ENCODE measurements around the gene FBXO8. TPM values are rescaled to one million over a fixed set of nuclear protein-coding genes. Genes with fewer than 3 reads are reported as not detected.

Gene FBXO8
- total RNA-seq, 1 experiment from 2014 or later, result 8.9 TPM

DNA sequence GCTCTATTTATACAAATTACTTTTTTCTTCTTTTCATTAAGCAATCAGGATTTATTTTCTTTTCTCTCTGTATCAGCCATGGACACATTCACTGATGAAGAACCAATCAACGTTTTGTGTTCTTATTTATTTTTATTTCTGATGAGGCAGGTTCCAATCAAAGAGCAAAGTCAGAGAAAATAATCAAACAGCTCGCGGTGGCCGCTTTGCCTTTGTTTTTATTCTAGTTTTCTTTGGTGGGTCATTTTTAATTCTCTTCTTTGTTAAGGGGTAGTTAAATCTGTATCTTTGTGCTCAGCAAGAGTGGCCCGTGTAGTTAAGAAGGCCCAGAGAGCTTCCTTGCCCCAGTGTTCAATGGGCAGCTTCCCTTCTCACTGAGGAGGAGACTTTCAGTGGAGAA, 71.4 kb downstream of the FBXO8 start:
- no peak overlapping the region for H3K18ac ChIP-seq (ENCODE audit: insufficient read length, low read depth, low read length)
- TF ChIP-seq, protein P1, sequence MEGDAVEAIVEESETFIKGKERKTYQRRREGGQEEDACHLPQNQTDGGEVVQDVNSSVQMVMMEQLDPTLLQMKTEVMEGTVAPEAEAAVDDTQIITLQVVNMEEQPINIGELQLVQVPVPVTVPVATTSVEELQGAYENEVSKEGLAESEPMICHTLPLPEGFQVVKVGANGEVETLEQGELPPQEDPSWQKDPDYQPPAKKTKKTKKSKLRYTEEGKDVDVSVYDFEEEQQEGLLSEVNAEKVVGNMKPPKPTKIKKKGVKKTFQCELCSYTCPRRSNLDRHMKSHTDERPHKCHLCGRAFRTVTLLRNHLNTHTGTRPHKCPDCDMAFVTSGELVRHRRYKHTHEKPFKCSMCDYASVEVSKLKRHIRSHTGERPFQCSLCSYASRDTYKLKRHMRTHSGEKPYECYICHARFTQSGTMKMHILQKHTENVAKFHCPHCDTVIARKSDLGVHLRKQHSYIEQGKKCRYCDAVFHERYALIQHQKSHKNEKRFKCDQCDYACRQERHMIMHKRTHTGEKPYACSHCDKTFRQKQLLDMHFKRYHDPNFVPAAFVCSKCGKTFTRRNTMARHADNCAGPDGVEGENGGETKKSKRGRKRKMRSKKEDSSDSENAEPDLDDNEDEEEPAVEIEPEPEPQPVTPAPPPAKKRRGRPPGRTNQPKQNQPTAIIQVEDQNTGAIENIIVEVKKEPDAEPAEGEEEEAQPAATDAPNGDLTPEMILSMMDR (conservative IDR thresholded peaks at IDR 0.05), result no peak
- H3K9me3 ChIP-seq (ENCODE audit: control insufficient read depth, low read depth, low read length), result no peaks in the 10 kb centered on the region
- no peak overlapping the region for H2BK5ac ChIP-seq (ENCODE audit: insufficient read length, low read length)
- Mint-ChIP-seq H3K27me3 (ENCODE audit: low read depth) (peaks cover 90% of the 10 kb centered on the region), H3K36me3 (ENCODE audit: insufficient read depth in 1 of 3, low read depth in 3 of 3) (no peaks in the 10 kb centered on the region), H3K4me3 (peak overlapping the region; percentile 3 to 51; a peak in 2 of 5 replicates), H3K27ac (no peak overlapping the region), H3K4me1 (peaks cover 40 to 42% of the 10 kb centered on the region in 2 experiments), H3K9me3 (peaks cover 3 to 4% of the 10 kb centered on the region in 2 experiments; a peak in 2 of 5 replicates)
- H2BK20ac ChIP-seq (ENCODE audit: low read depth, low read length, poor library complexity, severe bottlenecking), result no peak overlapping the region
- DNase-seq, result no peak
- H4K8ac ChIP-seq (replicated peaks; ENCODE audit: insufficient read length, low read depth, low read length), result no peak overlapping the region
- no peak overlapping the region for H2BK12ac ChIP-seq (ENCODE audit: insufficient read length, low read depth, low read length)
- H2BK120ac ChIP-seq (ENCODE audit: low read depth, low read length, poor library complexity, severe bottlenecking), result no peak overlapping the region
- H2AK5ac ChIP-seq (ENCODE audit: insufficient read length, low read length), result no peak overlapping the region
- H3K4ac ChIP-seq (ENCODE audit: low read depth, low read length), result no peak overlapping the region
- H3K27ac ChIP-seq (ENCODE audit: insufficient read length, low read depth, low read length), result no peak overlapping the region
- no peak overlapping the region for H4K5ac ChIP-seq (ENCODE audit: insufficient read length, low read depth, low read length)
- H3K14ac ChIP-seq (ENCODE audit: insufficient read depth, low read length), result no peak overlapping the region
- no peak overlapping the region for H4K91ac ChIP-seq (ENCODE audit: insufficient read length, low read depth, low read length)
- H3K4me1 ChIP-seq (ENCODE audit: insufficient read depth, low read length), result peaks cover 2% of the 10 kb centered on the region; the same call in 1 of the 2 replicates
- H3T11ph ChIP-seq (ENCODE audit: low read length), result no peak overlapping the region
- no CpG with 5 or more reads among the region's 5 CpGs for WGBS (ENCODE audit: extremely low coverage, insufficient read length, low lambda C conversion rate)
- no peak overlapping the region for H3K56ac ChIP-seq (ENCODE audit: insufficient read length, low read depth, low read length)
- H3K23ac ChIP-seq (ENCODE audit: insufficient read length, low read depth, low read length), result no peak overlapping the region
- H2AFZ ChIP-seq (ENCODE audit: low read length), result no peak overlapping the region
- H3K9ac ChIP-seq (ENCODE audit: extremely low read depth, insufficient read length, low read length), result no peak overlapping the region
- H2BK15ac ChIP-seq (ENCODE audit: low read depth, low read length), result no peak overlapping the region
- H4K20me1 ChIP-seq (ENCODE audit: control insufficient read depth, insufficient read depth, insufficient read length), result peaks cover under 1% of the 10 kb centered on the region
- peak overlapping the region; percentile 31 for H3K4me2 ChIP-seq (ENCODE audit: insufficient read depth, insufficient read length, low read length)
- peaks cover 58% of the 10 kb centered on the region for H3K27me3 ChIP-seq (ENCODE audit: insufficient read depth, low read length)
- H3K79me1 ChIP-seq (ENCODE audit: insufficient read depth, low read depth, low read length, poor library complexity, severe bottlenecking), result no peaks in the 10 kb centered on the region
- peaks cover 7% of the 10 kb centered on the region for H3K23me2 ChIP-seq (ENCODE audit: insufficient read length, low read depth, low read length, poor library complexity, severe bottlenecking)
- H3K79me2 ChIP-seq (ENCODE audit: insufficient read depth, low read length), result no peaks in the 10 kb centered on the region
